ENCODE results near the gene BTBD9. TPM values are rescaled to one million over a fixed set of nuclear protein-coding genes. Genes with fewer than 3 reads are reported as not detected.

The BTBD9 gene
- total RNA-seq, 2 experiments from 2014 or later = 6.2 to 6.4 TPM

DNA sequence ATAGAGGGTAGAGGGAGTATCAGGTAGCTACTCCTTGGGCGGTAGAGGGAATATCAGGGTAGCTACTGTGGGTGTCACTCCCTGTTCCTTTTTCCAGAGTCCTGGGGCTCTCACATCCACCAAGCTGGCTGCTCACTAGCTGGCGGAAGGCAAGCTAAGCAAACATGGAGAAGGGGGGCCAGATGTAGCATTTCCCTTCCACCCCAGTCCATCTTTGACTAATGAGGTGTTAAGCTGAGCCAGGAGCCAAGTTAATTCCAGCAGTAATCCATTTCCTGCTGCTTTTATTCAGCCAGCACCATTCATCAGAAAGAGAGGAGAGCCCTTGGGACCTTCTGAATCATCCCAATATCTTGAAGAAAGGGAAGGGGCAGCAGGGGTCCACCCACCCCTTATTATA is 490.2 kb downstream of the BTBD9 start:
- ChIA-PET POLR2A (no interaction called here), CTCF (interaction anchor here (0.6 kb wide), 1 partner anchor 364 kb away, joined by 4 read pairs; no protein-coding TSS in a partner anchor)
- no peaks in the 10 kb centered on the region for H3K27me3 Mint-ChIP-seq
- TF ChIP-seq, protein P1, sequence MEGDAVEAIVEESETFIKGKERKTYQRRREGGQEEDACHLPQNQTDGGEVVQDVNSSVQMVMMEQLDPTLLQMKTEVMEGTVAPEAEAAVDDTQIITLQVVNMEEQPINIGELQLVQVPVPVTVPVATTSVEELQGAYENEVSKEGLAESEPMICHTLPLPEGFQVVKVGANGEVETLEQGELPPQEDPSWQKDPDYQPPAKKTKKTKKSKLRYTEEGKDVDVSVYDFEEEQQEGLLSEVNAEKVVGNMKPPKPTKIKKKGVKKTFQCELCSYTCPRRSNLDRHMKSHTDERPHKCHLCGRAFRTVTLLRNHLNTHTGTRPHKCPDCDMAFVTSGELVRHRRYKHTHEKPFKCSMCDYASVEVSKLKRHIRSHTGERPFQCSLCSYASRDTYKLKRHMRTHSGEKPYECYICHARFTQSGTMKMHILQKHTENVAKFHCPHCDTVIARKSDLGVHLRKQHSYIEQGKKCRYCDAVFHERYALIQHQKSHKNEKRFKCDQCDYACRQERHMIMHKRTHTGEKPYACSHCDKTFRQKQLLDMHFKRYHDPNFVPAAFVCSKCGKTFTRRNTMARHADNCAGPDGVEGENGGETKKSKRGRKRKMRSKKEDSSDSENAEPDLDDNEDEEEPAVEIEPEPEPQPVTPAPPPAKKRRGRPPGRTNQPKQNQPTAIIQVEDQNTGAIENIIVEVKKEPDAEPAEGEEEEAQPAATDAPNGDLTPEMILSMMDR (IDR thresholded peaks at IDR 0.05) = no peak
- intact Hi-C loops (cut with micrococcal nuclease) = no loop called here
- no peaks in the 10 kb centered on the region for H3K36me3 Mint-ChIP-seq (ENCODE audit: low read depth)
- no peaks in the 10 kb centered on the region for H3K4me1 Mint-ChIP-seq (ENCODE audit: low read depth)
- H3K27ac Mint-ChIP-seq = no peak overlapping the region
- H3K4me3 Mint-ChIP-seq = no peak overlapping the region
- no peaks in the 10 kb centered on the region for H3K9me3 Mint-ChIP-seq
- DNase-seq = no peak
- no peak for ATAC-seq

GRCh38 chr6:38148606-38149005 is 491.1 kb downstream of the BTBD9 start:
- intact Hi-C loops (cut with micrococcal nuclease) = no loop called here
- ATAC-seq = no peak
- POLR2A ChIA-PET = no interaction called here
- no peaks in the 10 kb centered on the region for H3K27me3 Mint-ChIP-seq
- H3K4me3 Mint-ChIP-seq = no peak overlapping the region
- CTCF ChIA-PET = no interaction called here
- no peaks in the 10 kb centered on the region for H3K36me3 Mint-ChIP-seq (ENCODE audit: low read depth)
- no peaks in the 10 kb centered on the region for H3K4me1 Mint-ChIP-seq (ENCODE audit: low read depth)
- DNase-seq = no peak
- H3K9me3 Mint-ChIP-seq = no peaks in the 10 kb centered on the region
- H3K27ac Mint-ChIP-seq = no peak overlapping the region
- TF ChIP-seq, protein P1 (IDR thresholded peaks at IDR 0.05) = no peak

DNA sequence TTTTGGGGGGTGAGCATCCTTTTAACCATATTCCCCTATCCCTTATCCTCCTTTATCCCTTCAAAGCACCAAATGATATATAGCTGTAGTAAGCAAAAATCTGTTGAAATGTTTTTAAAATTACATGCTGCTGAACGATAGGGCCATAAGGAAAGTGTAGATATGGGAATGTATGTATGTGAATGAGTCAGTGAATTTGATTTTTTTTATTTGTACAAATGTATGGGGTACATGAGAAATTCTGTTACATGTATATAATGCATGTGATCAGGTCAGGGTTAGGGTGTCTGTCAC is 493.0 kb downstream of the BTBD9 start:
- H3K27me3 Mint-ChIP-seq = no peaks in the 10 kb centered on the region
- H3K4me3 Mint-ChIP-seq = no peak overlapping the region
- DNase-seq (no peak), ATAC-seq (no peak)
- TF ChIP-seq, protein P1 (IDR thresholded peaks at IDR 0.05) = no peak
- CTCF ChIA-PET = no interaction called here
- H3K4me1 Mint-ChIP-seq (ENCODE audit: low read depth) = no peaks in the 10 kb centered on the region
- no peak overlapping the region for H3K27ac Mint-ChIP-seq
- H3K36me3 Mint-ChIP-seq (ENCODE audit: low read depth) = no peaks in the 10 kb centered on the region
- POLR2A ChIA-PET = no interaction called here
- intact Hi-C loops (cut with micrococcal nuclease) = no loop called here
- H3K9me3 Mint-ChIP-seq = no peaks in the 10 kb centered on the region

GRCh38 chr6:38146021-38146733 is 493.6 kb downstream of the BTBD9 start:
- TF ChIP-seq, protein P1 (IDR thresholded peaks at IDR 0.05) = no peak
- DNase-seq (no peak), ATAC-seq (no peak)
- no peaks in the 10 kb centered on the region for H3K27me3 Mint-ChIP-seq
- CTCF ChIA-PET = no interaction called here
- no peaks in the 10 kb centered on the region for H3K36me3 Mint-ChIP-seq (ENCODE audit: low read depth)
- H3K27ac Mint-ChIP-seq = no peak overlapping the region
- no peak overlapping the region for H3K4me3 Mint-ChIP-seq
- POLR2A ChIA-PET = no interaction called here
- intact Hi-C loops (cut with micrococcal nuclease) = no loop called here
- no peaks in the 10 kb centered on the region for H3K9me3 Mint-ChIP-seq
- no peaks in the 10 kb centered on the region for H3K4me1 Mint-ChIP-seq (ENCODE audit: low read depth)

DNA sequence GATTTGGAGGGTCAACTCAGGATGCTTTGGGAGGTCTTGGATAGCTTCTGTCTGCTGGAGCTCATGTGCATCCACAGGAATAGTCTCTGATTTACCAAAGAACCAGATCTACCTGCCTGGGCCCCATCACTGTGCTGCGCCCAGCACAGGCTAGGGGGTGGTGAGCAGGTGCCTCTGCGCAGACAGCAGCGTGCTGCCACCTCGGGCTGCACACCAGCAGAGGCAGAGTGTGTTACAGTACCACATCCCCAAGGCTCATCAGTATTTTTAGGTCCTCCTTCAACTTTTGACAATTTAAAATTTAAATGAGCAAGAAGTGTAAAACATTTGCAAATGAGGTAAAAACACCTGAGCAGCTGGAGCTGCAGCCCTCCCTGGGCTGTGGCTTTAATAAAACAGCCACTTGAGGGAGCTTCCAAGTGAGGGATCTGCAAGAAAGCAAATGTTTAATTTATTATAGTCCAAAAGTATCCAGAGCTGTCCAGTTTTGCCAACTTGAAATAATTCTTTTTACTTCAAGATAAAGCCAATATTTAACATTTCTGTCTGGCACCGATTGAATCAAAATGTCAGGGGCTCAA is 495.3 kb downstream of the BTBD9 start:
- Mint-ChIP-seq H3K9me3 (no peaks in the 10 kb centered on the region), H3K27me3 (no peaks in the 10 kb centered on the region), H3K4me1 (ENCODE audit: low read depth) (no peaks in the 10 kb centered on the region), H3K36me3 (ENCODE audit: low read depth) (no peaks in the 10 kb centered on the region), H3K27ac (no peak overlapping the region), H3K4me3 (no peak overlapping the region)
- ATAC-seq = no peak
- intact Hi-C loops (cut with micrococcal nuclease) = no loop called here
- ChIA-PET CTCF (interaction anchor here (0.7 to 1.2 kb wide), 2 partner anchors 9 to 112 kb away, joined by 3 read pairs; no protein-coding TSS in a partner anchor), POLR2A (no interaction called here)
- TF ChIP-seq, protein P1 (IDR thresholded peaks at IDR 0.05) = no peak
- DNase-seq = no peak
